Breast epithelium (tissue), 4 donors: ENCODE results near the gene TEX264. TPM values are rescaled to one million over a fixed set of nuclear protein-coding genes. Genes with fewer than 3 reads are reported as not detected.

ENCODE experiments used
- DNase-seq, 2 donors: peaks; one replicate each; pipeline ENCODE4 v3.0.0-alpha.2; 2019; ENCODE audit warnings: low spot score in 2 of 2
- H3K27ac ChIP-seq, 2 donors: fragments of 200-600 bp; sonication (generic) in 1 of 2; one replicate each; pipeline ENCODE4 v1.5.1; 2016 to 2019; ENCODE audit warnings: mild to moderate bottlenecking in 1 of 2
- H3K27me3 ChIP-seq, 2 donors: fragments of 200-600 bp; sonication (generic) in 1 of 2; one replicate each; pipeline versions ENCODE4 v1.5.1 to v1.6.0; 2017 to 2019; ENCODE audit warnings: control low read depth in 1 of 2, mild to moderate bottlenecking in 1 of 2
- H3K36me3 ChIP-seq: fragments of 200-600 bp; one replicate; pipeline ENCODE4 v1.5.1; 2019
- H3K4me1 ChIP-seq, 2 donors: fragments of 200-600 bp; sonication (generic); one replicate each; pipeline ENCODE4 v1.5.1; 2016 to 2019; ENCODE audit warnings: control low read depth in 1 of 2
- H3K4me3 ChIP-seq, 3 donors: fragments of 200-600 bp; sonication (generic); 1 replicate in 2 of 3; 2 replicates in 1 of 3; pipeline ENCODE4 v1.5.1; 2016 to 2019; ENCODE audit warnings: mild to moderate bottlenecking in 3 of 3, moderate library complexity in 2 of 3
- H3K9me3 ChIP-seq, 2 donors: fragments of 200-600 bp; sonication (generic) in 1 of 2; one replicate each; pipeline ENCODE4 v1.5.1; 2016 to 2019; ENCODE audit warnings: control low read depth in 1 of 2
- CTCF ChIP-seq, 3 donors: fragments of 450-650 bp; IDR thresholded peaks; one replicate each; pipeline ENCODE4 v1.5.1; 2016 to 2017; ENCODE audit warnings: antibody characterized with exemption in 3 of 3, mild to moderate bottlenecking in 3 of 3, moderate library complexity in 3 of 3
- POLR2A ChIP-seq: fragments of 450-650 bp; IDR thresholded peaks from one replicate; pipeline ENCODE4 v1.6.1; 2016; ENCODE audit warnings: antibody characterized with exemption, mild to moderate bottlenecking, moderate library complexity
- POLR2AphosphoS5 ChIP-seq, 3 donors: sonication (generic); formaldehyde crosslinking; IDR thresholded peaks; one replicate each; pipeline ENCODE4 v1.6.1; 2017; ENCODE audit warnings: antibody characterized with exemption in 3 of 3
- intact Hi-C: fragments of 100-400 bp; cut with DNase I; formaldehyde crosslinking; loops from one replicate; pipeline ENCODE4 v1.15.1; 2023; ENCODE audit warnings: low total_unique reads
- total RNA-seq, 3 donors: library from RNA; depleted of rRNA; stranded (reverse); fragments of >200 nt; gene quantifications; one replicate each; pipeline ENCODE4 v1.1.0, GENCODE V29; 2016

TEX264 gene
- total RNA-seq, 3 donors from 2014 or later, result 55.7 to 94.3 (median 80.5) TPM

- TF ChIP-seq POLR2A, result no peak
- no peak for TF ChIP-seq POLR2AphosphoS5 (IDR thresholded peaks at IDR 0.05)
- TF ChIP-seq CTCF (IDR thresholded peaks at IDR 0.05), result no peak
- no peak for DNase-seq
- Histone ChIP-seq H3K27ac (no peak overlapping the region), H3K27me3 (no peaks in the 10 kb centered on the region), H3K4me1 (no peaks in the 10 kb centered on the region), H3K36me3 (no peaks in the 10 kb centered on the region), H3K9me3 (no peaks in the 10 kb centered on the region), H3K4me3 (no peak overlapping the region)
- intact Hi-C loops, result no loop called here
Observed at GRCh38 chr3:51729042-51729633, 58.1 kb downstream of the TEX264 start.

- no peaks in the 10 kb centered on the region for H3K4me1 ChIP-seq
- no peak overlapping the region for H3K4me3 ChIP-seq
- no peaks in the 10 kb centered on the region for H3K27me3 ChIP-seq
- H3K9me3 ChIP-seq, result no peaks in the 10 kb centered on the region
- no peaks in the 10 kb centered on the region for H3K36me3 ChIP-seq
- no peak for DNase-seq
- TF ChIP-seq CTCF (IDR thresholded peaks at IDR 0.05), result no peak
- TF ChIP-seq POLR2A, result no peak
- no peak for TF ChIP-seq POLR2AphosphoS5 (IDR thresholded peaks at IDR 0.05)
- intact Hi-C loops, result no loop called here
- H3K27ac ChIP-seq, result no peak overlapping the region
Observed at GRCh38 chr3:51733859-51734571, 63.0 kb downstream of the TEX264 start.

GRCh38 chr3:51734572-51734907 is 63.5 kb downstream of the TEX264 start:
- TF ChIP-seq POLR2AphosphoS5 (IDR thresholded peaks at IDR 0.05), result no peak
- TF ChIP-seq CTCF (IDR thresholded peaks at IDR 0.05), result no peak
- no peak for TF ChIP-seq POLR2A
- Histone ChIP-seq H3K36me3 (no peaks in the 10 kb centered on the region), H3K4me1 (no peaks in the 10 kb centered on the region), H3K27me3 (no peaks in the 10 kb centered on the region), H3K9me3 (no peaks in the 10 kb centered on the region), H3K4me3 (no peak overlapping the region), H3K27ac (no peak overlapping the region)
- intact Hi-C loops, result no loop called here
- no peak for DNase-seq

- DNase-seq, result no peak
- Histone ChIP-seq H3K27ac (no peak overlapping the region), H3K9me3 (no peaks in the 10 kb centered on the region), H3K4me3 (no peak overlapping the region), H3K36me3 (no peaks in the 10 kb centered on the region), H3K4me1 (no peaks in the 10 kb centered on the region), H3K27me3 (no peaks in the 10 kb centered on the region)
- intact Hi-C loops, result no loop called here
- TF ChIP-seq CTCF (IDR thresholded peaks at IDR 0.05), result no peak
- no peak for TF ChIP-seq POLR2AphosphoS5 (IDR thresholded peaks at IDR 0.05)
- no peak for TF ChIP-seq POLR2A
Observed at GRCh38 chr3:51735039-51735438, 64.0 kb downstream of the TEX264 start.

- Histone ChIP-seq H3K27me3 (no peaks in the 10 kb centered on the region), H3K36me3 (no peaks in the 10 kb centered on the region), H3K4me1 (no peaks in the 10 kb centered on the region), H3K4me3 (no peak overlapping the region), H3K27ac (no peak overlapping the region), H3K9me3 (no peaks in the 10 kb centered on the region)
- no peak for DNase-seq
- intact Hi-C loops, result no loop called here
- TF ChIP-seq CTCF (IDR thresholded peaks at IDR 0.05) (no peak), POLR2AphosphoS5 (IDR thresholded peaks at IDR 0.05) (no peak), POLR2A (no peak)
Observed at GRCh38 chr3:51735950-51736349, 64.9 kb downstream of the TEX264 start.
